Liver (tissue), 9 donors: ENCODE measurements around the gene NOVA2. TPM values are rescaled to one million over a fixed set of nuclear protein-coding genes. Genes with fewer than 3 reads are reported as not detected.

Source experiments
- DNase-seq: peaks from one replicate; pipeline ENCODE4 v3.0.0-alpha.2; 2017; ENCODE audit warnings: low spot score
- H3K27ac ChIP-seq, 2 donors: one replicate each; pipeline ENCODE4 v1.7.0; 2013; ENCODE audit warnings: inconsistent platforms in 2 of 2, low read length in 2 of 2, control low read depth in 1 of 2, low read depth in 1 of 2, mild to moderate bottlenecking in 1 of 2
- H3K27me3 ChIP-seq, 4 donors: one replicate each; pipeline versions ENCODE4 v1.6.1 to v1.7.0; 2013; ENCODE audit warnings: low read length in 3 of 4, inconsistent platforms in 1 of 4, mild to moderate bottlenecking in 1 of 4, moderate library complexity in 1 of 4; ENCODE audit not compliant: control insufficient read depth in 4 of 4, insufficient read depth in 4 of 4
- H3K36me3 ChIP-seq, 4 donors: one replicate each; pipeline versions ENCODE4 v1.6.1 to v1.7.0; 2013; ENCODE audit warnings: low read length in 3 of 4, mild to moderate bottlenecking in 3 of 4, low read depth in 1 of 4, moderate library complexity in 1 of 4; ENCODE audit not compliant: control insufficient read depth in 4 of 4, insufficient read depth in 3 of 4
- H3K4me1 ChIP-seq, 4 donors: one replicate each; pipeline versions ENCODE4 v1.6.1 to v1.7.0; 2013; ENCODE audit warnings: low read length in 3 of 4, mild to moderate bottlenecking in 3 of 4, moderate library complexity in 1 of 4; ENCODE audit not compliant: control insufficient read depth in 4 of 4, insufficient read depth in 4 of 4
- H3K4me3 ChIP-seq, 3 donors: one replicate each; pipeline versions ENCODE4 v1.6.1 to v1.7.0; 2013; ENCODE audit warnings: low read length in 3 of 3, control low read depth in 1 of 3, low read depth in 1 of 3, mild to moderate bottlenecking in 1 of 3
- H3K9ac ChIP-seq, 2 donors: one replicate each; pipeline ENCODE4 v1.7.0; 2013; ENCODE audit warnings: low read length in 2 of 2, mild to moderate bottlenecking in 2 of 2, moderate library complexity in 2 of 2, control low read depth in 1 of 2, low read depth in 1 of 2
- H3K9me3 ChIP-seq, 4 donors: one replicate each; pipeline versions ENCODE4 v1.6.1 to v1.7.0; 2013; ENCODE audit warnings: low read length in 3 of 4; ENCODE audit not compliant: control insufficient read depth in 4 of 4
- ATF3 ChIP-seq: IDR thresholded peaks from 2 replicates; pipeline ENCODE4 v1.6.1; 2016; ENCODE audit warnings: antibody characterized with exemption
- CTCF ChIP-seq: fragments of 150-350 bp; IDR thresholded peaks from 2 replicates; pipeline ENCODE4 v1.5.1; 2017; ENCODE audit warnings: improper control_type of control experiment, low read depth, low read length; ENCODE audit not compliant: missing input control
- EGR1 ChIP-seq, 2 donors: IDR thresholded peaks; 2 replicates each; pipeline ENCODE4 v1.6.1; 2016 to 2018; ENCODE audit warnings: antibody characterized with exemption in 2 of 2, low read depth in 2 of 2
- FOXA1 ChIP-seq: IDR thresholded peaks from 2 replicates; pipeline ENCODE4 v1.6.1; 2016; ENCODE audit warnings: antibody characterized with exemption
- FOXA2 ChIP-seq: IDR thresholded peaks from 2 replicates; pipeline ENCODE4 v1.6.1; 2016; ENCODE audit warnings: antibody characterized with exemption
- GABPA ChIP-seq, 2 donors: IDR thresholded peaks in 1 of 2; conservative IDR thresholded peaks in 1 of 2; 2 replicates each; pipeline ENCODE4 v1.6.1; 2016; ENCODE audit warnings: antibody characterized with exemption in 2 of 2, mild to moderate bottlenecking in 1 of 2, moderate library complexity in 1 of 2
- HNF4A ChIP-seq, 2 donors: conservative IDR thresholded peaks; 2 replicates each; pipeline ENCODE4 v1.6.1; 2016; ENCODE audit warnings: antibody characterized with exemption in 2 of 2, mild to moderate bottlenecking in 2 of 2
- HNF4G ChIP-seq: IDR thresholded peaks from 2 replicates; pipeline ENCODE4 v1.6.1; 2016; ENCODE audit warnings: antibody characterized with exemption
- JUND ChIP-seq, 2 donors: IDR thresholded peaks; 2 replicates each; pipeline ENCODE4 v1.6.1; 2016; ENCODE audit warnings: antibody characterized with exemption in 2 of 2
- MAX ChIP-seq: IDR thresholded peaks from 2 replicates; pipeline ENCODE4 v1.6.1; 2016; ENCODE audit warnings: antibody characterized with exemption
- NR2F2 ChIP-seq: IDR thresholded peaks from 2 replicates; pipeline ENCODE4 v1.6.1; 2016; ENCODE audit warnings: antibody characterized with exemption
- RAD21 ChIP-seq, 2 donors: IDR thresholded peaks; 2 replicates each; pipeline ENCODE4 v1.6.1; 2016; ENCODE audit warnings: antibody characterized with exemption in 2 of 2, mild to moderate bottlenecking in 2 of 2
- REST ChIP-seq: IDR thresholded peaks from 2 replicates; pipeline ENCODE4 v1.6.1; 2016; ENCODE audit warnings: antibody characterized with exemption, mild to moderate bottlenecking
- RXRA ChIP-seq, 2 donors: IDR thresholded peaks; 2 replicates each; pipeline ENCODE4 v1.6.1; 2017 to 2018; ENCODE audit warnings: antibody characterized with exemption in 2 of 2, mild to moderate bottlenecking in 1 of 2
- SP1 ChIP-seq: IDR thresholded peaks from 2 replicates; pipeline ENCODE4 v1.6.1; 2018; ENCODE audit warnings: antibody characterized with exemption, mild to moderate bottlenecking
- TAF1 ChIP-seq: conservative IDR thresholded peaks from 2 replicates; pipeline ENCODE4 v1.6.1; 2016; ENCODE audit warnings: antibody characterized with exemption, mild to moderate bottlenecking
- YY1 ChIP-seq: IDR thresholded peaks from 2 replicates; pipeline ENCODE4 v1.6.1; 2016; ENCODE audit warnings: antibody characterized with exemption, mild to moderate bottlenecking
- ZBTB33 ChIP-seq: IDR thresholded peaks from 2 replicates; pipeline ENCODE4 v1.6.1; 2016; ENCODE audit warnings: antibody characterized with exemption
- WGBS: extraction: QIAGEN DNeasy Blood & Tissue Kit; methylation state at CpG from one replicate; pipeline ENCODE4 v1.1.7; 2013; 5-methylcytosine and 5-hydroxymethylcytosine counted together
- polyA plus RNA-seq, 2 donors: library from polyadenylated mRNA; stranded (reverse) in 1 of 2; unstranded in 1 of 2; fragments of 200-250 nt in 1 of 2; fragments of >200 nt in 1 of 2; fragmentation: Nextera tagmentation in 1 of 2; extraction: Ambion mirVana in 1 of 2; gene quantifications; one replicate each; pipeline versions ENCODE4 v1.2.1 to v1.2.3, GENCODE V29; 2013 to 2015
- total RNA-seq, 2 donors: library from RNA; depleted of rRNA; stranded (reverse); fragments of >200 nt; gene quantifications; one replicate each; pipeline ENCODE4 v1.2.3, GENCODE V29; 2014
- donor health status: healthy.
- donor health status: healthy.
- donor health status: healthy.
- donor health status: healthy.
- donor health status: healthy.

The NOVA2 gene
- total and polyA plus RNA-seq, 4 donors, result 0.31 to 1.6 (median 0.42) TPM

- peaks cover 0 to 3% (median 0%) of the 10 kb centered on the region in 4 donors for H3K27me3 ChIP-seq
- H3K36me3 ChIP-seq, result no peaks in the 10 kb centered on the region
- TF ChIP-seq MAX, result no peak
- TF ChIP-seq FOXA2, result no peak
- no peak for TF ChIP-seq CTCF
- TF ChIP-seq GABPA (IDR thresholded peaks at IDR 0.05 in 1 of 2, conservative IDR thresholded peaks at IDR 0.05 in 1 of 2), result no peak
- TF ChIP-seq EGR1 (IDR thresholded peaks at IDR 0.05; ENCODE audit: low read depth in 2 of 2), result no peak
- TF ChIP-seq TAF1, result no peak
- TF ChIP-seq SP1, result no peak
- no peak for TF ChIP-seq ATF3
- no peak for TF ChIP-seq ZBTB33
- no peak for TF ChIP-seq JUND (IDR thresholded peaks at IDR 0.05)
- no peak for TF ChIP-seq FOXA1
- no peak for TF ChIP-seq YY1
- no peak for TF ChIP-seq HNF4G
- TF ChIP-seq HNF4A (conservative IDR thresholded peaks at IDR 0.05), result no peak
- TF ChIP-seq RXRA (IDR thresholded peaks at IDR 0.05), result no peak
- TF ChIP-seq REST, result no peak
- TF ChIP-seq RAD21 (IDR thresholded peaks at IDR 0.05), result no peak
- no peaks in the 10 kb centered on the region for H3K4me1 ChIP-seq
- WGBS, result 59% methylated on average over 2 of the region's 2 CpGs
- H3K4me3 ChIP-seq, result no peak overlapping the region
- no peaks in the 10 kb centered on the region for H3K9me3 ChIP-seq
- DNase-seq, result no peak
- no peak overlapping the region for H3K27ac ChIP-seq
- no peak overlapping the region for H3K9ac ChIP-seq
These were observed 7.7 kb upstream of the NOVA2 start for GRCh38 chr19:45981350-45981749.

GRCh38 chr19:45978156-45978555 is 4.5 kb upstream of the NOVA2 start:
- Histone ChIP-seq H3K9me3 (no peaks in the 10 kb centered on the region), H3K9ac (no peak overlapping the region), H3K4me3 (no peak overlapping the region), H3K27me3 (peaks cover 0 to 6% (median 3%) of the 10 kb centered on the region in 4 donors), H3K27ac (no peak overlapping the region), H3K4me1 (no peaks in the 10 kb centered on the region), H3K36me3 (no peaks in the 10 kb centered on the region)
- WGBS, result 74% methylated on average over 7 of the region's 7 CpGs
- no peak for DNase-seq
- TF ChIP-seq HNF4G (no peak), ATF3 (no peak), RXRA (IDR thresholded peaks at IDR 0.05) (no peak), FOXA2 (no peak), RAD21 (IDR thresholded peaks at IDR 0.05) (no peak), TAF1 (no peak), HNF4A (conservative IDR thresholded peaks at IDR 0.05) (no peak), NR2F2 (no peak), MAX (no peak), CTCF (no peak), JUND (IDR thresholded peaks at IDR 0.05) (no peak)
